Measurements from ENCODE around the gene ARPP21. TPM values are rescaled to one million over a fixed set of nuclear protein-coding genes. Genes with fewer than 3 reads are reported as not detected.

ARPP21 gene
- total RNA-seq, 2 experiments from 2014 or later: not detected

GRCh38 chr3:35739964-35740527 lies 100.7 kb downstream of the ARPP21 start:
- DNase-seq: no peak
- H3K27me3 Mint-ChIP-seq: no peaks in the 10 kb centered on the region
- no peaks in the 10 kb centered on the region for H3K9me3 Mint-ChIP-seq
- no peaks in the 10 kb centered on the region for H3K36me3 Mint-ChIP-seq (ENCODE audit: low read depth)
- POLR2A ChIA-PET: no interaction called here
- H3K27ac Mint-ChIP-seq: no peak overlapping the region
- no peak overlapping the region for H3K4me3 Mint-ChIP-seq
- no peaks in the 10 kb centered on the region for H3K4me1 Mint-ChIP-seq
- CTCF ChIA-PET: no interaction called here

- Mint-ChIP-seq H3K9me3 (no peaks in the 10 kb centered on the region), H3K36me3 (ENCODE audit: low read depth) (no peaks in the 10 kb centered on the region), H3K4me1 (no peaks in the 10 kb centered on the region)
Observed at GRCh38 chr3:35743218-35743617, 103.9 kb downstream of the ARPP21 start.

GRCh38 chr3:35744419-35744818 lies 105.1 kb downstream of the ARPP21 start:
- ChIA-PET CTCF (no interaction called here), POLR2A (no interaction called here)
- Mint-ChIP-seq H3K27me3 (no peaks in the 10 kb centered on the region), H3K9me3 (no peaks in the 10 kb centered on the region), H3K4me3 (no peak overlapping the region), H3K36me3 (ENCODE audit: low read depth) (no peaks in the 10 kb centered on the region), H3K4me1 (no peaks in the 10 kb centered on the region), H3K27ac (no peak overlapping the region)
- DNase-seq: no peak

More at GRCh38 chr3:35743218-35743617, 103.9 kb downstream of the ARPP21 start:
- ChIA-PET CTCF (no interaction called here), POLR2A (no interaction called here)
- Mint-ChIP-seq H3K27me3 (no peaks in the 10 kb centered on the region), H3K4me3 (no peak overlapping the region), H3K27ac (no peak overlapping the region)
- DNase-seq: no peak

GRCh38 chr3:35745351-35745750 lies 106.0 kb downstream of the ARPP21 start:
- ChIA-PET CTCF (no interaction called here), POLR2A (no interaction called here)
- H3K4me1 Mint-ChIP-seq: no peaks in the 10 kb centered on the region
- no peaks in the 10 kb centered on the region for H3K9me3 Mint-ChIP-seq
- H3K27ac Mint-ChIP-seq: no peak overlapping the region
- no peaks in the 10 kb centered on the region for H3K36me3 Mint-ChIP-seq (ENCODE audit: low read depth)
- H3K4me3 Mint-ChIP-seq: no peak overlapping the region
- H3K27me3 Mint-ChIP-seq: no peaks in the 10 kb centered on the region
- DNase-seq: no peak

- no peaks in the 10 kb centered on the region for H3K36me3 Mint-ChIP-seq (ENCODE audit: low read depth)
- no peaks in the 10 kb centered on the region for H3K9me3 Mint-ChIP-seq
- H3K4me1 Mint-ChIP-seq: no peaks in the 10 kb centered on the region
- ChIA-PET CTCF (no interaction called here), POLR2A (no interaction called here)
- DNase-seq: no peak
- H3K4me3 Mint-ChIP-seq: no peak overlapping the region
- no peak overlapping the region for H3K27ac Mint-ChIP-seq
- no peaks in the 10 kb centered on the region for H3K27me3 Mint-ChIP-seq
Observed at GRCh38 chr3:35745802-35746484, 106.6 kb downstream of the ARPP21 start.

- no peaks in the 10 kb centered on the region for H3K4me1 Mint-ChIP-seq
- ChIA-PET CTCF (no interaction called here), POLR2A (no interaction called here)
- DNase-seq: no peak
- H3K4me3 Mint-ChIP-seq: no peak overlapping the region
- no peaks in the 10 kb centered on the region for H3K27me3 Mint-ChIP-seq
- no peaks in the 10 kb centered on the region for H3K9me3 Mint-ChIP-seq
- no peak overlapping the region for H3K27ac Mint-ChIP-seq
- no peaks in the 10 kb centered on the region for H3K36me3 Mint-ChIP-seq (ENCODE audit: low read depth)
Observed at GRCh38 chr3:35746492-35746891, 107.2 kb downstream of the ARPP21 start.

- H3K36me3 Mint-ChIP-seq (ENCODE audit: low read depth): no peaks in the 10 kb centered on the region
- H3K4me3 Mint-ChIP-seq: no peak overlapping the region
- POLR2A ChIA-PET: interaction anchor here (0.6 kb wide), 1 partner anchor 525 kb away, joined by 3 read pairs; no protein-coding TSS in a partner anchor
- DNase-seq: no peak
- no peaks in the 10 kb centered on the region for H3K27me3 Mint-ChIP-seq
- no peak overlapping the region for H3K27ac Mint-ChIP-seq
- H3K9me3 Mint-ChIP-seq: no peaks in the 10 kb centered on the region
- CTCF ChIA-PET: no interaction called here
- no peaks in the 10 kb centered on the region for H3K4me1 Mint-ChIP-seq
Observed at GRCh38 chr3:35748144-35748543, 108.8 kb downstream of the ARPP21 start.

GRCh38 chr3:35751207-35751606 lies 111.9 kb downstream of the ARPP21 start:
- CTCF ChIA-PET: no interaction called here
- H3K36me3 Mint-ChIP-seq (ENCODE audit: low read depth): no peaks in the 10 kb centered on the region
- H3K4me3 Mint-ChIP-seq: no peak overlapping the region
- no peak for DNase-seq
- H3K4me1 Mint-ChIP-seq: no peaks in the 10 kb centered on the region
- H3K27me3 Mint-ChIP-seq: no peaks in the 10 kb centered on the region
- H3K9me3 Mint-ChIP-seq: no peaks in the 10 kb centered on the region
- POLR2A ChIA-PET: no interaction called here
- no peak overlapping the region for H3K27ac Mint-ChIP-seq

GRCh38 chr3:35757991-35758757 lies 118.8 kb downstream of the ARPP21 start:
- H3K4me1 Mint-ChIP-seq: no peaks in the 10 kb centered on the region
- ChIA-PET CTCF (no interaction called here), POLR2A (no interaction called here)
- no peak overlapping the region for H3K27ac Mint-ChIP-seq
- no peaks in the 10 kb centered on the region for H3K9me3 Mint-ChIP-seq
- no peak for DNase-seq
- no peaks in the 10 kb centered on the region for H3K36me3 Mint-ChIP-seq (ENCODE audit: low read depth)
- no peaks in the 10 kb centered on the region for H3K27me3 Mint-ChIP-seq
- no peak overlapping the region for H3K4me3 Mint-ChIP-seq

- no peaks in the 10 kb centered on the region for H3K9me3 Mint-ChIP-seq
- no peak overlapping the region for H3K27ac Mint-ChIP-seq
- CTCF ChIA-PET: no interaction called here
- H3K36me3 Mint-ChIP-seq (ENCODE audit: low read depth): no peaks in the 10 kb centered on the region
- no peak for DNase-seq
- H3K27me3 Mint-ChIP-seq: no peaks in the 10 kb centered on the region
- no peaks in the 10 kb centered on the region for H3K4me1 Mint-ChIP-seq
- POLR2A ChIA-PET: no interaction called here
- H3K4me3 Mint-ChIP-seq: no peak overlapping the region
Observed at GRCh38 chr3:35760146-35760545, 120.8 kb downstream of the ARPP21 start.

- DNase-seq: no peak
- no peak overlapping the region for H3K27ac Mint-ChIP-seq
- no peaks in the 10 kb centered on the region for H3K4me1 Mint-ChIP-seq
- POLR2A ChIA-PET: no interaction called here
- CTCF ChIA-PET: no interaction called here
- H3K4me3 Mint-ChIP-seq: no peak overlapping the region
- no peaks in the 10 kb centered on the region for H3K36me3 Mint-ChIP-seq (ENCODE audit: low read depth)
- H3K9me3 Mint-ChIP-seq: no peaks in the 10 kb centered on the region
- no peaks in the 10 kb centered on the region for H3K27me3 Mint-ChIP-seq
Observed at GRCh38 chr3:35761311-35761710, 122.0 kb downstream of the ARPP21 start.

GRCh38 chr3:35772381-35773015 lies 133.2 kb downstream of the ARPP21 start:
- no peaks in the 10 kb centered on the region for H3K27me3 Mint-ChIP-seq
- ChIA-PET CTCF (no interaction called here), POLR2A (no interaction called here)
- H3K27ac Mint-ChIP-seq: no peak overlapping the region
- no peaks in the 10 kb centered on the region for H3K4me1 Mint-ChIP-seq
- H3K4me3 Mint-ChIP-seq: no peak overlapping the region
- H3K36me3 Mint-ChIP-seq (ENCODE audit: low read depth): no peaks in the 10 kb centered on the region
- no peaks in the 10 kb centered on the region for H3K9me3 Mint-ChIP-seq
- DNase-seq: no peak

GRCh38 chr3:35773417-35773816 lies 134.1 kb downstream of the ARPP21 start:
- Mint-ChIP-seq H3K4me3 (no peak overlapping the region), H3K27me3 (no peaks in the 10 kb centered on the region), H3K4me1 (no peaks in the 10 kb centered on the region), H3K9me3 (no peaks in the 10 kb centered on the region), H3K27ac (no peak overlapping the region), H3K36me3 (ENCODE audit: low read depth) (no peaks in the 10 kb centered on the region)
- POLR2A ChIA-PET: no interaction called here
- CTCF ChIA-PET: no interaction called here
- DNase-seq: no peak

Data from activated CD4-positive, alpha-beta T cell treated with anti-CD3 and anti-CD28 coated beads, Interleukin-2, amount 10 ng/mL, durations not matched to agents 7 days and 5 days (primary cell).